Measurements from ENCODE around the gene ZNF93. TPM values are rescaled to one million over a fixed set of nuclear protein-coding genes. Genes with fewer than 3 reads are reported as not detected.

Gene ZNF93
- total RNA-seq, 1 experiment from 2014 or later, result 58.1 TPM

- Histone ChIP-seq H2BK12ac (ENCODE audit: insufficient read length, low read depth, low read length) (no peak overlapping the region), H3K27me3 (ENCODE audit: insufficient read depth, low read length) (no peaks in the 10 kb centered on the region), H3K4me1 (ENCODE audit: insufficient read depth, low read length) (no peaks in the 10 kb centered on the region), H3K14ac (ENCODE audit: insufficient read depth, low read length) (no peak overlapping the region), H2BK20ac (ENCODE audit: low read depth, low read length, poor library complexity, severe bottlenecking) (no peak overlapping the region), H3K9ac (ENCODE audit: extremely low read depth, insufficient read length, low read length) (no peak overlapping the region), H2AK5ac (ENCODE audit: insufficient read length, low read length) (no peak overlapping the region), H3K56ac (ENCODE audit: insufficient read length, low read depth, low read length) (no peak overlapping the region), H3K27ac (ENCODE audit: insufficient read length, low read depth, low read length) (no peak overlapping the region), H2BK5ac (ENCODE audit: insufficient read length, low read length) (no peak overlapping the region), H3K4ac (ENCODE audit: low read depth, low read length) (no peak overlapping the region), H4K8ac (replicated peaks; ENCODE audit: insufficient read length, low read depth, low read length) (no peak overlapping the region), H4K20me1 (ENCODE audit: control insufficient read depth, insufficient read depth, insufficient read length) (no peaks in the 10 kb centered on the region), H4K5ac (ENCODE audit: insufficient read length, low read depth, low read length) (no peak overlapping the region), H3K23ac (ENCODE audit: insufficient read length, low read depth, low read length) (no peak overlapping the region), H2BK120ac (ENCODE audit: low read depth, low read length, poor library complexity, severe bottlenecking) (no peak overlapping the region), H4K91ac (ENCODE audit: insufficient read length, low read depth, low read length) (no peak overlapping the region), H3K23me2 (ENCODE audit: insufficient read length, low read depth, low read length, poor library complexity, severe bottlenecking) (no peaks in the 10 kb centered on the region), H3K9me3 (ENCODE audit: control insufficient read depth, low read depth, low read length) (no peaks in the 10 kb centered on the region), H3K79me2 (ENCODE audit: insufficient read depth, low read length) (peaks cover 20% of the 10 kb centered on the region), H3K18ac (ENCODE audit: insufficient read length, low read depth, low read length) (no peak overlapping the region), H2BK15ac (ENCODE audit: low read depth, low read length) (no peak overlapping the region), H3T11ph (ENCODE audit: low read length) (no peak overlapping the region), H3K4me2 (ENCODE audit: insufficient read depth, insufficient read length, low read length) (no peak overlapping the region), H3K79me1 (ENCODE audit: insufficient read depth, low read depth, low read length, poor library complexity, severe bottlenecking) (peaks cover 7% of the 10 kb centered on the region), H2AFZ (ENCODE audit: low read length) (no peak overlapping the region)
- H3K27ac Mint-ChIP-seq, result no peak overlapping the region
- H3K9me3 Mint-ChIP-seq, result peaks cover 19 to 77% of the 10 kb centered on the region in 2 experiments
- H3K27me3 Mint-ChIP-seq (ENCODE audit: low read depth), result no peaks in the 10 kb centered on the region
- no peak for TF ChIP-seq CTCF (conservative IDR thresholded peaks at IDR 0.05)
- peaks cover 0 to 4% of the 10 kb centered on the region in 2 experiments; a peak in 2 of 4 replicates for H3K4me1 Mint-ChIP-seq
- DNase-seq, result no peak
- peaks cover 65 to 89% (median 69%) of the 10 kb centered on the region in 3 experiments for H3K36me3 Mint-ChIP-seq (ENCODE audit: insufficient read depth in 1 of 3, low read depth in 3 of 3)
- no CpG with 5 or more reads among the region's 3 CpGs for WGBS (ENCODE audit: extremely low coverage, insufficient read length, low lambda C conversion rate)
- H3K4me3 Mint-ChIP-seq, result no peak overlapping the region
Measured at GRCh38 chr19:19914596-19914995, 13.8 kb downstream of the ZNF93 start.

All from H9 (cell line).